Posterior vena cava (tissue), 2 donors: ENCODE measurements around the gene RHBDL1. TPM values are rescaled to one million over a fixed set of nuclear protein-coding genes. Genes with fewer than 3 reads are reported as not detected.

ENCODE experiments used
- DNase-seq: peaks from one replicate; pipeline ENCODE4 v3.0.0-alpha.2; 2020; ENCODE audit warnings: low spot score
- intact Hi-C, 2 donors: fragments of 100-400 bp; cut with DNase I; formaldehyde crosslinking; loops; one replicate each; pipeline versions ENCODE4 v1.14.1 to v1.14.2; 2022 to 2023
- total RNA-seq, 2 donors: library from RNA; stranded (reverse); fragmentation: NEBNext Ultra II Directional; extraction: Animal tissue kit (Norgen Biotek cat#: 25700); gene quantifications; one replicate each; pipeline ENCODE4 v1.2.1, GENCODE V29; 2021
- donor health status: DM: yes; HTN: yes; CAD: no.
- donor health status: DM: yes; HTN: yes; CAD: no.

Gene RHBDL1
- total RNA-seq, 2 donors from 2014 or later = 0.71 to 0.79 TPM

GRCh38 chr16:694863-695354 lies 19.4 kb downstream of the RHBDL1 start:
- no peak for DNase-seq
- intact Hi-C loops = no loop called here

- no peak for DNase-seq
- intact Hi-C loops = no loop called here
Observed at GRCh38 chr16:695355-696089, 20.1 kb downstream of the RHBDL1 start.

DNA sequence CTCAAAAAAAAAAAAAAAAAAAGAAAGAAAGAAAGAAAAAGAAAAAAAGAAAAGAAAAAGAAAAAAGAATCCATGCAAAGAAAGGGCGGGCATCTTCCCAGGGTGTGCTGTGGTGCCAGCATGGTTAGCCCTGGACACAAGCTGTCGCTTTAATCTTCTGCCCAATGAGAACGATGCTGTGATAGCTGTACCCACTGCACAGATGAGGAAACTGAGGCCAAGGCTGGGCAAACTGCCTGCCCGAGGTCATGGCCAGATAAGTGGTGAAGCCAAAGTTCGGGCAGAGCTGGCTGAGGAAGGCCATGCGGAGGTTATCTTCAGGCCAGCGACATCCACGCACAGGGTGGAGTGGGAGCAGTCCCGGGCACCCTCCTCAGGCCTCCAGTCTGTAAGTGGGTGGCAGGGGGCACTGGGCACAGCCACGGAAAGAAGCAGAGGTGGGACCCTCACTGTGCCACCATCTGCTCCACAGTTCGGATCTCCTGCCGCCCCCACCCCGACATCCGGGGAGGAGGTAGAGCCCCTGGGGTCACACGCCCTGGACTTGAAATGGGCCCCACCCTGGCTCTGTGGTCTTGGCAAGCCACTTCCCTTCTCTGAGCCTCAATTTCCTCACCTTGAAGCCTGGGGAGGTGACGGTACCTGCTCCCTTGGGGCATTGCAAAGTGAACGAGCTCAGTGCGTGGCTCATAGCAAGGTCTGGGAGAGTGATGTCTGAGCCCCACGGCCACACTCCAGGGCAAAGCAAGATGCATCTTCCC lies 23.6 kb downstream of the RHBDL1 start:
- DNase-seq = no peak
- intact Hi-C loops = no loop called here

DNA sequence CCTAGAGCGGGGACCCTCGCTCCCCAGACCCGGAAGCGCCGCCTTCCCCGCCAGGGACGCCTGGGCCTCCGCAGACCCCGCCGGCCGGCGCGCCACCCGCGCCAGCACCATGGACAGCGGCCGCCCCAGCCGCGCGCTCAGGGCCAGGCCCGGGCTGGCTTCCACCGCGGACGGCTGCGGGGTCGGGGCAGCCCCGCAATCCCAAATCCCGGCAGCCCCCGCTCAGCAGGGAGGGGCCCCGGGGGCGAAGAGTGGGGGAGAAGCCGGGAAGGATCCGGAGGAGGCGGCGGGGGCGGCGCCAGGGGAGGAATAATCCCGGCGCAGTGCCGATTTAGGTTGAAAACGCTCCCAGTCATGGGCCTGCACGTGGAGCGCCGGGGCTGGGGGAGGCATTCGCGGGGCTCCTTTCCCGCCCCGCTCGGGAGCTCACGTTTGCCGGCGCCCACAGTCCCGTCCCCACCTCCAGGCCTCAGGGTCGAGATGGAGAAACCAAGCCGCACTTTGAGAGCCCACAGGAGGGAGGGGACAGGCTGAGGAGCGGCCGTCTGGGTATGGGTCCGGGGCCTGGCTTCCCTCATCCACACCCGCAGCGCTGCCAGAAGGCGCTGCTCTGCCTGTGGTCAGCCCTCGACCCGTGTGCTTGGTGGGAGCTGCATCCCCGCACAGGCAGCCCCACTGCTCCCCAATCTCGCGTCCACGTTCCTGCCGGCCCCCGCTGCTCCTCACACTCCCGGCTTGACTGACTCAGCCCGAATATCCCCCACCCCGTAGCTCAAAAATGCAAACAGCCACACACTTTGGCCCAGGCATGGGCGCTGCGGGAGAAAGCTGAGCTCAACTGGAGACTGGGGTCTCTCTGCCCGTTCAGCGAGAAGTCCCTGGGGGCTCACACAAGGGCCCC lies 25.5 kb downstream of the RHBDL1 start:
- no peak for DNase-seq
- intact Hi-C loops = no loop called here

DNA sequence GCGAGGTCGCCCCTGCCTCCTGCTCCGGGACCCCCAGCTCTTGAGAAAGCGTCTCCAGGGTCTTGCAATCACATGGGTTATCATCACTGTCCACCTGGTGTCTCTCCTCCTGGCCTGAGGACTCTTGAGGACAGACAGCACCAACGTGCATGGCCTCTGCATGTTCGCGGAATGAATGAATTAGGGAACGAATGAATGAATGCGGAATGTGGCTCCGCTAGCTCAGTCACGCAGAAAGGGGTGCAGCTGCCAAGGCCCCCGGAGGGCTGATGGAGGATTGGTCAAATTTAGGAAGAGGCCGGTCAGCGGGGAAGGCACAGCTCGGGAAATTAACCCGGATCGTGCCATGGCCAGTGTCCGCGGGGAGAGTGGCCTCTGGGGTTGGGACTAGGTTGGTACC lies 26.9 kb downstream of the RHBDL1 start:
- intact Hi-C loops = no loop called here
- no peak for DNase-seq

- intact Hi-C loops = no loop called here
Observed at GRCh38 chr16:703406-703805, 27.9 kb downstream of the RHBDL1 start.

DNA sequence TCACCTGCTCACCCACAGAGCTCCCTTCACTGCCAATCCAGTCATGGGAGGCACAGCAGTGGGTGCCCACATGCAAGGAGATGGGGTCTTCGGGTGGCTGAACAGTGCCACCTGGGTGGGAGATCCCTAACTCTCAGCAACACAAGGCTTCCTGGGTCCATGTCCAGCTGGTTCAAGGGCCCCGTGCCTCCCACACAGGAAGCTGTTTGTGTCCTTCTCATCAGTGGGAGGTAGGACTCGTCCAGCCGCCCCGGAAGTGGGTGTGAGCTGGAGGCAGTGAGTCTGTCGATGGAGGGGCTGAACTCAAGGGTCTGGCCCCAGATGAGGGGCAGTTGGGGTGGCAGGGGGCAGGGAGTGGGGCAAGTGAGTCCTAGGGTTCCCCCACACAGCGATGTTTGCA lies 28.6 kb downstream of the RHBDL1 start:
- intact Hi-C loops = loop anchor here in 1 of 2 donors (1.0 kb wide), 1 partner anchor 298 kb away; no protein-coding TSS in a partner anchor
- DNase-seq = no peak

More at GRCh38 chr16:703406-703805, 27.9 kb downstream of the RHBDL1 start:
- DNase-seq = no peak

GRCh38 chr16:704552-705380 lies 29.3 kb downstream of the RHBDL1 start:
- intact Hi-C loops = loop anchor here in 1 of 2 donors (1.0 kb wide), 1 partner anchor 298 kb away; no protein-coding TSS in a partner anchor
- DNase-seq = no peak

- DNase-seq = no peak
- intact Hi-C loops = no loop called here
Observed at GRCh38 chr16:705431-706188, 30.1 kb downstream of the RHBDL1 start, which contains the start of gene FBXL16. FBXL16 (minus strand) TSS chr16:705801; CDS start chr16:697405, 8,396 bp downstream.

GRCh38 chr16:706189-707061 lies 31.0 kb downstream of the RHBDL1 start:
- intact Hi-C loops = no loop called here
- DNase-seq = no peak

GRCh38 chr16:707062-707538 lies 31.6 kb downstream of the RHBDL1 start:
- intact Hi-C loops = no loop called here
- no peak for DNase-seq

- intact Hi-C loops = no loop called here
- DNase-seq = no peak
Observed at GRCh38 chr16:708019-708418, 32.5 kb downstream of the RHBDL1 start.

- intact Hi-C loops = no loop called here
- no peak for DNase-seq
Observed at GRCh38 chr16:708959-709358, 33.5 kb downstream of the RHBDL1 start.

- intact Hi-C loops = loop anchor here (5.0 kb wide), 2 partner anchors 77 to 342 kb away; partner anchors contain the start of genes CHTF18 (in 2 of the 2) and RPUSD1 (in 2 of the 2)
- DNase-seq = no peak
Observed at GRCh38 chr16:709566-710499, 34.4 kb downstream of the RHBDL1 start.

DNA sequence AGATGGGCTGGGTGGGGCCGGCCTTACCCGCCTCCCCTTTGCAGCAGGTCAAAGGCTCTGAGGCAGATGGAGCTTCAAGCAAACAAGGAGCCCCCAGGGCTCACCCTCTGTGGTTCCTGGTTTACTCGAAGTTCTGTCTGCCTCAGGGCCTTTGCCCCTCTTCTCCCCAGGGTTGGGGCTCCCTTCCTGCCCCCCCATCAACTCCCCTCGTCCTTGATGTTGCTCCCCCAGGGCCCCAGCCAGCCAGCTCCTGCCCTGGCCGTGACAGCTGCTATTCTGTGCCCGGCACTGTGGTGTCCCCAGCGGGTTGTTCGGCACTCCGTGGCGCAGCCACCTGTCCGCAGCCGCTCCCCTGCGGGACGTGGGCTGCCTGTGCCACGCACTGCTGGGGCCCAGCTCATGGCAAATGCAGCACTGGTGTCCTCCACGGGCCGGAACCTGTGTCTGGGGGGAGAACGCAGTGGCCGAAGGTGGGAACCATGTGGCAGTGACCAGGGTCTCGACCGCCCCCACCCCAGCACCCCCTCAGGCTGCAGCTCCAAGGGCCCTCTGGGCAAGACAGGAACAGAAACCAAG lies 35.1 kb downstream of the RHBDL1 start:
- intact Hi-C loops = loop anchor here (5.0 kb wide), 2 partner anchors 77 to 342 kb away; partner anchors contain the start of genes CHTF18 (in 2 of the 2) and RPUSD1 (in 2 of the 2)
- no peak for DNase-seq
